ENCODE data around the gene DZIP1L.
A peak's percentile ranks its signal among the peaks of the same experiment; 100 is the strongest.
"Not testable (repeated sequence)": the region's sequence is repeated elsewhere in the genome, so short reads cannot be mapped to it uniquely, and the experiment has no call there.

Gene DZIP1L

GRCh38 chr3:138112362-138112761 lies 3.0 kb downstream of the DZIP1L start:
- DNase-seq = no peak

GRCh38 chr3:138105598-138105997 lies 9.8 kb downstream of the DZIP1L start:
- DNase-seq = no peak

GRCh38 chr3:138103466-138103865 lies 11.9 kb downstream of the DZIP1L start:
- DNase-seq = no peak

- not testable (repeated sequence) for DNase-seq
Measured at GRCh38 chr3:138101351-138101940, 14.0 kb downstream of the DZIP1L start.

GRCh38 chr3:138099417-138099816 lies 16.0 kb downstream of the DZIP1L start:
- no peak for DNase-seq

- no peak for DNase-seq
Measured at GRCh38 chr3:138097192-138098172, 17.9 kb downstream of the DZIP1L start.

GRCh38 chr3:138093721-138094120 lies 21.7 kb downstream of the DZIP1L start:
- no peak for DNase-seq

GRCh38 chr3:138092023-138092422 lies 23.4 kb downstream of the DZIP1L start:
- no peak for DNase-seq

- DNase-seq = no peak
Measured at GRCh38 chr3:138089091-138089490, 26.3 kb downstream of the DZIP1L start.

GRCh38 chr3:138085745-138086144 lies 29.7 kb downstream of the DZIP1L start:
- not testable (repeated sequence) for DNase-seq

GRCh38 chr3:138084196-138084595 lies 31.2 kb downstream of the DZIP1L start:
- DNase-seq = no peak

- no peak for DNase-seq
Measured at GRCh38 chr3:138082992-138083386, 32.4 kb downstream of the DZIP1L start.

- DNase-seq = peak; percentile 1
Measured at GRCh38 chr3:138082085-138082991, 33.1 kb downstream of the DZIP1L start.

- no peak for DNase-seq
Measured at GRCh38 chr3:138081371-138082084, 33.9 kb downstream of the DZIP1L start.

- DNase-seq = no peak
Measured at GRCh38 chr3:138079901-138080300, 35.5 kb downstream of the DZIP1L start.

- DNase-seq = no peak
Measured at GRCh38 chr3:138078901-138079344, 36.5 kb downstream of the DZIP1L start.

GRCh38 chr3:138078096-138078495 lies 37.3 kb downstream of the DZIP1L start:
- DNase-seq = no peak

- DNase-seq = no peak
Measured at GRCh38 chr3:138072796-138073195, 42.6 kb downstream of the DZIP1L start.

- no peak for DNase-seq
Measured at GRCh38 chr3:138070006-138070405, 45.4 kb downstream of the DZIP1L start.

- DNase-seq = peak; percentile 13
Measured at GRCh38 chr3:138068579-138069174, 46.7 kb downstream of the DZIP1L start.

GRCh38 chr3:138068046-138068445 lies 47.4 kb downstream of the DZIP1L start:
- DNase-seq = no peak

GRCh38 chr3:138066972-138067371 lies 48.4 kb downstream of the DZIP1L start:
- no peak for DNase-seq

Measured in NCI-H748 treated with DMSO at 0.1 percent for 48 hours (cell line).